GM19238 (cell line): ENCODE measurements around the gene CMTM8.

Experiments used
- DNase-seq: peaks from one replicate; pipeline ENCODE4 v3.0.0; 2011; ENCODE audit warnings: low spot score; ENCODE audit not compliant: insufficient read length

Gene CMTM8

DNA sequence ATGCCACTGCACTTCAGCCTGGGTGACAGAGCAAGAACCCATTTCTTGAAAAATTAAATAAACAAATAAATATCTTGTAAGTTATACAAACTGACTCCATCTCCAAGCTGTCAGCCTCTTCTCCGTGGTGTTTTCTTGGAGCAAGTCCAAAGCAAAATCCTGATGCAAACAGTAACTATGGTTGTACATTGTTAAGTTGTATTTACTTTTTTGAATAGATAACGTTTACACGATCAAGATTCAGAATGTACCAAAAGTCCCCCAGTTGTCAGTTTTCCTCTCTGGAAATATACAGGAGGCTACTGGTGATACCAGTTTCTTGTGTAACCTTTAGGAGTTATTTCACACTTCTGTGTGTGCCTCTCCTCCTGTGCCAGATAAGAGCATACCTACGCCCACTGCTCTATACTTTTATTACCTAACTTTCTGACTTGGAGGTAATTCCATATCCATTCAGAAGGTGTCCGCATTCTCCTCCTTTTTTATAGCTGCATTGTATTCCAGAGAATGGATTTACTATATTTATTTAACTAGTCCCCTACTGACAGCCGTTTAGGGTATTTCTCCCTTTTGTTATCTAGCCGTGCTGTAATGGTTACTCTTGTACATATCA lies 167.3 kb downstream of the CMTM8 start:
- DNase-seq: no peak

DNA sequence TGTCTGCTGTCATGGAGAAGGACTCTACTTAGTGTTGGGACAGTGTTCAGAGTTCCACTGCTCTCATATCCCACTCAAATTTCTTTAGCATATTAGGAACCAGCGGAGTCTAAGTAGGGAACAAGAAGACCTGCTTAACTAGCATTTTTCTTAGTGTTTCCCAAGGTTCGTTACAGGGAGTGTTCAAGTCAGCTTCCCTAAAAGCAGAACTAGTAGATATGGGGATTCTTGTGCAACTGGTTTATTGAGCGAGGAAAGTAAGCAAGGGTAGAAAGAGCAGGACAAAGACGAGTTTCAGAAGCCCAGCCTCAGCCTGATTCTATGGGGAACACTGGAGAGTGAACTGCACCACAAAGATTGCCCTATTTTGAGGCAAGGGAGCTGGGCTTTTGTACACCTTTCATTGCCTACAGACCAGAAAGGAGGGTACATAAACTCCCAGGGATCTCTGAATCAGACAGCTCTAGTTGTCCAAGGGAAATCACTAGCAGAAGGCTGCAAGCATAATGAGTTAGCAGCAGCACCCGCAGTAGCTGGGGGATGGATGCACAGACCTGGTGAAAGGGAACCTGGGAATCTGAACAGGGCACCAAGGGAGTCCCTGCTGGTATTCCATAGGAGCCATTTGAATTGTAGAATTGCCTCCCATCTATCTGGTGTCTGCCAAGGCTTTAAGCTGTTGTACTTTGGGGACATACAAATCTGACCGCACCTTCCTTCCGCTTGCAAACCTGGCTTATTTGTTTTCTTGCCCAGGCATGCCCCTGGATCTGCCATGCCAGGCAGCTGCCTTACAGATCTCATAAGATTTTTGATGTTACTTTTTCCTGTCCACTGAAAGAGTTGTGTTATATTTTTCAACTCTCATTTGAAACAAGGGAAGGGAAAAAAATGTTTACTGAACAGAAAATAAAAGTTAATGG lies 168.3 kb downstream of the CMTM8 start:
- no peak for DNase-seq

GRCh38 chr3:32410367-32411246 lies 172.1 kb downstream of the CMTM8 start:
- DNase-seq: no peak

GRCh38 chr3:32411442-32411841 lies 173.0 kb downstream of the CMTM8 start:
- no peak for DNase-seq

GRCh38 chr3:32412887-32413286 lies 174.4 kb downstream of the CMTM8 start:
- DNase-seq: no peak

DNA sequence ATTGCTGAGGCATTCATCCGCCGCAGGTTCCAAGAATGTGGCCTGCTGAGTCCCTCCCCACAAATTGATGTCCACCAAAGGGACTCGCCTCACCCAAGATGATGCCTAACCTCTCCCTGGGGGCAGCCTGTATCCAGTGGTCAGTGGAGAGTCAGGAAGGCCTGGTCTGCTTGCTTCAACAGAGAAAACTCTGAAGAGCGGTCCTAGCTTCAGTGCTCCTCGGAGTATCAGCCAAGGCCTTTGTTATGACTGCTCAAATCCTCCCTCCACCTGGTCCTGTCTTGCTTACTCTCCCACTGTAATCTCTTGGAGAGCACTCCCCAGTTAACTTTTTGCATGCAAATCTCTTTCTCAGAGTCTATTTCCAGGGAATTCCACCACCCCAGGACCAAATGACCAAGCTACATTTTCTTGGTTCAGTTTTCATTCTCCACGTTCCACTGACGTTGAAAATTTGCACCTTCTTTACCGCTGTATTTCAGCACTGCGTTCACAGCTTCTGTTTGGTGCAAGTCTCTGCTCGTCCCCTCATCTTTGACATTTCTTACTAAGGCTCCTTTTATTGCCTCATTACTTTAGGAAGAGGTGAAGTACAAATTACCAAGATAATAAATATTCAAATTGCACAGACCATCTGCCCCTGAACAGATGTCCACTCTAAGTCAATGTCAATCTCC lies 175.5 kb downstream of the CMTM8 start:
- no peak for DNase-seq

GRCh38 chr3:32414522-32415202 lies 176.2 kb downstream of the CMTM8 start:
- no peak for DNase-seq

DNA sequence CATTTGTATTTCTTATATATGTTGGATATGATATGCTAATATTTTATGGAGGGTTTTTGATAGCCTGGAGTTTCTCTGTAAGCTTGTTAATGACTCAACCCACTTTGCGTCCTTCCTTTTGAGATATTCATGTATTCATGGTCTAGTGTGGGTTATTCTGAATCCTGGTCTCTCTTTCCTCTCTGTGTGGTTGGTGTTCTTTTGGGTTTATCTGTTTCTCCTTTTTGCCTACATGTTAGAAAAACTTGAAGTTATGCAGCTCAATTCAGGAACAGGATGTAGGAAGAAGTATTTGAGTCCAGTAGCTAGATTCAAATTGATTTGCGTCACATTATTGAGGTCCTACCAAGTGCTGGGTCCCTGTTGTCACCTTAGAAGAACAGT lies 181.3 kb downstream of the CMTM8 start:
- no peak for DNase-seq
